HG02798 (cell line): ENCODE data around the gene ELFN2.

Experiments used
- ATAC-seq: cut with Tn5 transposase; IDR thresholded peaks from one replicate; pipeline ENCODE4 v1.9.1; 2021; ENCODE audit warnings: mild to moderate bottlenecking; ENCODE audit not compliant: unreplicated experiment, poor library complexity

The ELFN2 gene

DNA sequence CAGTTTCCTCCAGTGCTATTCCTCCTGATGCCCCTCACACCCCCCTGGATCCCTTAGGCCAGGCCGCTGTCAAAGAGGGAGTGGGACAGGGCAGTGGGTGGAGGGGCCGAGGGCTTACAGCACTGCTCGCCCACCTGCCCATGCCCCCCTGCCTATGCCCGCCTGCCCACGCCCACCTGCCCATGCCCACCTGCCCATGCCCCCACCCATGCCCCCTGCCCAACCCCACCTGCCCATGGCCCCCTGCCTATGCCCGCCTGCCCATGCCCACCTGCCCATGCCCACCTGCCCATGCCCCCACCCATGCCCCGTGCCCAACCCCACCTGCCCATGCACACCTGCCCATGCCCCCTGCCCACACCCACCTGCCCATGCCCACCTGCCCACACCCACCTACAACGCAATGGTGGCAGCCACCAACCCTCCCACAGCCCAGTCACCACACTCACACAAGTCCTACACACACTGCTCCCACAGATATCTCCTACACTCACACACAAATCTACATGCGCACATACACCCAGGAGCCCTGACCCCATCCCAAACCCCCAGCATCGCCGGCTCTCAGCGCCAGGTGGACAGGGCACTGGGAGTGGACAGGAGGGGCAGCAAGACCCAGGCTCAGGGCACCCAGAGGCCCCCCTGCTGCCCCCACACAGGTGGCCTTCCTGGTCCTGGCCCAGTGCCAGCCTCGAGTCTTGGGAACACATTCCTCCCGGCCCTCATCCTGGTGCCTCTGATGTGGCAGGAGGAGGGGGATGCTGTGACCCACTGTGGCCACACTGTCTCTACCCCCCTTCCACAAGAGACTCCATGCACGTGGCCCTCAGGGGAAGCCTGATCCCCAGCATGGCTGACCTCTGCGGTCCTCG lies 83.2 kb downstream of the ELFN2 start:
- no peak for ATAC-seq

DNA sequence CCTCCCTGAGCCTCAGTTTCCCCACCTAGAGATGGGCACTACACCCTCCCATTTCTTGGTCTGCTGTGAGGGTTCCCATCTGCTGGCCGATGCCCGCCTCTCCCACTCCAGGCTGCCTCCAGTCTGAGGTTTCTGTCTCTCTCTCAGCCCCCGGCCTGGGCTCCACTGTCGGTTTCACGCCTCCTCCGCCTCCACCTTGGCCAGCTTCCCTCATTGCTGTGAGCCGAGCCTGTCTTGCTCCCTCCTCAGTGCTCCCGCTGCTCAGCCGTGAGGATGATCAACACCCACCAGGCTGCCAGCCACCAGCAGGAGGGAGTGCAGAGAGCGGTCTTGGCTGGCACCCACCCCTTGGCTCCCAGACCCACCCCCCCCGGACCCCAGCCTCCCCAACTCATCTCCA lies 83.9 kb downstream of the ELFN2 start:
- no peak for ATAC-seq

DNA sequence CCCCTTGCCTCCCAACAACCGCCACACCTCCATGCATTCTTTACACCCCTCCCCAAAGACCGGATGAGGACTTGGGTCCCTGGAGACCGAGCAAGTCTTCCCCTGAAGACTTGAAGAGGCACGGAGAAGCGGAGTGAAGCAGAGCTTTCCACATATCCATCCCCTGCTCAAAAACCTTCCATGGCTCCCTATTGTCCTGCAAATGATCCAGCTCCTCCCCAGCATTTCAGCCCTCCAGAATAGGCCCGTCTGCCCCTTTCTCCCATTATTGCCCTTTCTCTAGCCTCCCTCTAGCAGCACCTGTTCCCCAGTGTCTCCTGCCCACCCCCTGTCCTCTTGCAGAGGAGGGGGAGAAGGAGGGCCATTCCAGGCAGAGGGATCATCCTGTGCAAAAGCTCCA lies 85.2 kb downstream of the ELFN2 start:
- ATAC-seq: no peak

DNA sequence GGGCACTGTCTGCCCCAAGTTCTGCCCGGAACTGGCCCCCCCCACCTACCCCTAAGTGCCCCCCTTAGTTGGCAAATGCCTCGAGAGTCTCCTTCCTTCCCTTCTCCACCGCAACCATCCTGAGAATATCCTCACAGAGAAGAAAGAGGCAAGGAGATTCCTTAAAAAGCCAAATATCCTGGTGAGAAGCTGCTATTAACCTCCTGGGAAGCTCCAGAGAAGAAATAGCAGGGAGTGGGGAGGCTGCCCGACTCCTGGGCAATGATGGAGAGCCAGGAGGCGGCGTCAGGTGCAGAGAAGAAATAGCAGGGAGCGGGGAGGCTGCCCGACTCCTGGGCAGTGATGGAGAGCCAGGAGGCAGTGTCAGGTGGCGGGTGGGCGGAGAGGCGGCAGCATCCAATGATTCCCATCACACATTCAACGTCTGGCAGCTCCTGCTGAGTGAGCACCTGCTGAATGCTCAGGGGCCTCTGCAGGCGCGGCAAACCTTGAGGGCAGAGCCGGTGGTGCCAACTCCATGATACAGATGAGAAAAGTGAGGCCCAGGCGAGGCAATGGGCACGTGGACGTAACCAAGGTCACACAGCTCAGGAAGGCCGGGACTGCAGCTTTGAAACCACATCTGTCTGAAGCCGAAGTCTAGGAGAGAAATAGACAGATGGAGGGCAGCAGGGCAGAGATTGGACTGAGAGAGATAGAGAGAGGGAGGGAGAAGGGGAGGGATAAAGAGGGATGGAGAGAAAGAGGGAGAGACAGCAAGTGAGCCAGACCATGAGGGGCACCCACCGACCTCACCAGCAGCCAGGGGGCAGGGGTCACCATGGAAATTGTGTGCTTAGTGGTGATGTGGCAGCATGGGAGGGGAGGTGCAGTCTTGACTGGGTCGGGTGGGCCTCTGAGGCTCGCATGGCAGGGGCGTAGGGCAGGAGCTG lies 86.7 kb downstream of the ELFN2 start:
- ATAC-seq: no peak

DNA sequence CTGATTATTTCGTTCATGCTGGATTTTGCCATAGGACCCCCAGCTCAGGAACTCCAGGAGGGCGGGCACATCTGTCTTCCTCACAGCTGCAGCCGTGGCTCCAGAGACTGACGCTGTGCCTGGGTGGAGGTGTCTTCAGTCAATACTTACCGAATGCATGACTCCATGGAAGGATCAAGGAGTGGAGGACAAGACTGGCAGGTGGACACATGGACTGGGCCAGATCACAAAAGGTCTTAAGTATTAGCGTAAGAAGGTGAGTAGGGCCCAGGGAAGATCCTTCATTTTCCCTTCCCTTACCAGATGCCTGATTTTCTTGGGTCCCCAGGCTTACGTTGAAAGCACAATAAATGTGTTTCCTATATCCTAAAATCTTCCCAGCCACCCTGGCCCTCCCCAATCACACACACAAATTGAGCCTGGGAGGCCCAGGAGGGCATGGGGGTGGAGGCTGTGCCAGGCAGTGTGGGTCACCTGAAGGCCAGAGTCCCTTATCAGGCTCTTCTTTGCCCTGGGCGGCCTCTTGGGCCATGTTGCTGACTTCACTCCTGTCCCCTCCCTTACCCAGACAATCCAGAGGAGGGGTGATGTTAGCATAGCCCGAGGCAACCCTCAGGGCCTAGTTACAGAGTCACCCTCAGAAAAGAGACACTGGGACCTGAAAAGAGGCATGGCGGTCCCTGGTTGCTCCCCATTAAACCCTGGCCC lies 88.6 kb downstream of the ELFN2 start:
- no peak for ATAC-seq

DNA sequence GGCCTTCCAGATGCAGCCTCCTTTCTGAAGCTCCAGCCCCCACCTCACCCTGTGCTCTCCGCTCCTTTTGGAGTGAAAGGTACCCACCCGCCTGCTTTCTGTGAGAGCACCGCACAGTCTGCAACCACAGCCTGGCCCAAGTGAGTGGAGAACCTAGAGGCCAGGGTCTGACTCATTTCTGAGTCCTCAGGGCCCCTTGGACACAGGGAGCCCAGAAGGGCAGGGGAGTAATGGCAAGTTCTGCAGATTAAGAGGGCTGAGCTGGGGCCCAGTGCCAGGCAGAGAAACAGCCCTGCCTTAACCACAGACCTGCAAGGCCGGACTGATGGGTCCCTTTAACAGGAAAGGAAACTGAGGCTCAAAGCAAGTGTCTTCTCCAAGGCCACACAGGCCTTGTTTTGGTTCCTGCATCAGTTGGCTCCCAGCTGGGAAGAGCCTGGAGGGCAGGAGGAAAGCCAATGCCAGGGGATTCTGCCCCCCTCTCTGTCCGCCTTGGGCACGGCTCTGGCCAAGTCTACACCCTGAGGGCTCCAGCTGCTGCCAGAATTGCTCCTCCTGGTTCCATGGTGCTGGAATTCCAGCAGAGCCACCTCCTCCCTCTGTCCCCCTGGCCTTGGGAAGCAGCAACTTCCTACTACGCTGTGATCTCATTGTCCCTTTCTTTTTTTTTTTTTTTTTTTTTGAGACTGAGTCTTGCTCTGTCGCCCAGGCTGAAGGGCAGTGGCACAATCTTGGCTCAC lies 89.9 kb downstream of the ELFN2 start:
- ATAC-seq: no peak

DNA sequence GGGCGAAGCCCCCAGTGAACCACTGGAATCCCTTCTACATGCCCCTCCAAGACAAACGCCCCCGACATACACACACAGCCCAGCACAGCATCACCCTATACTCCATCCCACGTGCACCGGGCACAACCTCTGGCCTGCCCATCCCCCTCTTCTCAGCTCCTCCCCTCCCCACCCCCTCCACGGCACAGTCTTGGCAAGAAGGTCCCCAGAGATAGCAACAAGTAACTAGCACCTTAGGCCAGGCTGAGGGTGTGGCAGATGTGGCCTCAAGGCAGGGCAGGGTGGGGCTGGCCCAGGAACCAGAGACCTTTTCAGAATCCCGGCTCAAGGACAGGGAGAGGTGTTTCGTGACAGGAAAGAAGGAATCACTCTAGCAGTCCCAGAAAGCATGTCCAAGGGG lies 90.7 kb downstream of the ELFN2 start:
- ATAC-seq: no peak

DNA sequence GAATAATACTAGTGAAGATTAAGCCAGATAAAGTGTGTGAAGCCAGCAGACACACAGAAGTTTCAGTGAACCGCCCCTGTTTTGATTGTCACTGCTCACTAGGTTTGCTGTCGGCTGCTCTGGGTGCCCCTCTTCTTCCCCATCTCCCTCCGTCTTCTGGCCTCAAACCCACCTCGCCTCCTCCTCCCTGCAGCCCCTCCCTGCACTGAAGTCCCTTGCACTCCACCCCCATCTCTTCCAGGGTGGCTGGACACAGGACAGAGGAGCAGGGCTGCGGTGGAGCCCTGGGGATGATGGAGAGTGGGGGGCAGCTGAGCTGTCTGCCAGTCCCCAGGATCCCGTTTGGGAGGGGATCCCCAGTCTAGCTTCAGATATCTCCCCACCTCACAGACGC lies 91.5 kb downstream of the ELFN2 start:
- no peak for ATAC-seq

DNA sequence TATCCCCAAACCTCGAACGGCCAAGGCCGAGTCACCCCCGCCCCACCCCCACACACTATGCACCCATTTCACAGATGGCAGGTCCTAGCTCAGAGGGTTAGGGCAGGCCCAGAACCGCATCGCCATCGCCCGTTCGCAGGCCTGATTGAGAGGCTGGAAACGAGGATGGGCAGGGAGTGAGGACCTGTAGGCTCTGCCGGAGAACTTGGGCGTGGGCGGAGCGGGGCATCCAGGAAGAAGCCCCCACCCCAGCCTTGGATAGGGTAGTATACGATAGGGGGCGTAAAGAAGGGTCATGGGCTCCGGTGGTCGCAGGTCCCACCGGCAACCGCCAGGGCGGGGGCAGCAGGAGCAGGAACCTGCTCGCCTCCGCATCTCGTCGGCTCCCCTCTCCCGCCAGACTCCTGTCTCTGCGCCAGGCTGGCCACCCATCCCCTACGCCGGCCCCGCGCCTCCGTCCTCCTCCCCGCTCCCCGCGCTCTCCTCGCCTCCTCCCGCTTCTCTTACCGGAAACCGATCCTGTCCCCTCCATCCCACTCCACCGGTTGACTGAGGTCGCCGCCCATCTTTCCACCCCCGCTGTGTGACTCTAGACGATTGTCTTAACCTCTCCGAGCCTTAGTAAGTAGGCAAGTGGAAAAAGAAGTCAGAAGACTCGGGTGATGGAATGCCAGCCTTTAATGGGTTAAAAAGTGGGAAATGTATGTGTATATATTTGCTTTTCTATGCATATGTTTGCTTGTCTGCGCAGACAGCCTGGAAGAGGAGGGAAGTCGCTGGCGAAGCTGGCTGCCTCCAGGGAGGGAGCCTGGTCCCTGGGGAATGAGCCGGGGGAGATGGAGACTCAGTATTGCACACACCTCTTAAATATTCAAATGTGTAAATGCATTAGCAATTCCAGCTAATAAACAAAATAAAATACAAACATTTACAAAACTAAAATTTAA lies 92.1 kb downstream of the ELFN2 start:
- ATAC-seq: no peak

DNA sequence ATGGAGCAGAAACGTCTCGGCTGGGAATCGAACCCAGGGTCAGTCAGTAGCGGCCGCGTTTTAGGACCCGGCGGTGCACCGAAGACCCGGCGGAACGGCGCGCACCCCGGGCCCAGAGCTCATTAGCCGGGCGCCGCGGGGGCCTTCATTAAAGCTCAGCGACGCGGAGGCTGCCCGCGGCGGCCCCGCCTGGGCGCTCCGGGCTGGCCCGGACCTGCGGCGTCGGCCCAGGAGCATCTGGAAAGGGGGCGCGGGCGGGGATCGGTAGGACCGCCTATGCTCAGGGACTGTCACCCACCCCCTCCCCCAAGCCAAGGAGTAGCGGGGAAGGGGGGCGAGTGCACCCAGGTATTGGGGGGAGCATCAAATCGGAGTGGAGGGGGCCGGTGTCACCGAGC lies 92.8 kb downstream of the ELFN2 start:
- no peak for ATAC-seq

DNA sequence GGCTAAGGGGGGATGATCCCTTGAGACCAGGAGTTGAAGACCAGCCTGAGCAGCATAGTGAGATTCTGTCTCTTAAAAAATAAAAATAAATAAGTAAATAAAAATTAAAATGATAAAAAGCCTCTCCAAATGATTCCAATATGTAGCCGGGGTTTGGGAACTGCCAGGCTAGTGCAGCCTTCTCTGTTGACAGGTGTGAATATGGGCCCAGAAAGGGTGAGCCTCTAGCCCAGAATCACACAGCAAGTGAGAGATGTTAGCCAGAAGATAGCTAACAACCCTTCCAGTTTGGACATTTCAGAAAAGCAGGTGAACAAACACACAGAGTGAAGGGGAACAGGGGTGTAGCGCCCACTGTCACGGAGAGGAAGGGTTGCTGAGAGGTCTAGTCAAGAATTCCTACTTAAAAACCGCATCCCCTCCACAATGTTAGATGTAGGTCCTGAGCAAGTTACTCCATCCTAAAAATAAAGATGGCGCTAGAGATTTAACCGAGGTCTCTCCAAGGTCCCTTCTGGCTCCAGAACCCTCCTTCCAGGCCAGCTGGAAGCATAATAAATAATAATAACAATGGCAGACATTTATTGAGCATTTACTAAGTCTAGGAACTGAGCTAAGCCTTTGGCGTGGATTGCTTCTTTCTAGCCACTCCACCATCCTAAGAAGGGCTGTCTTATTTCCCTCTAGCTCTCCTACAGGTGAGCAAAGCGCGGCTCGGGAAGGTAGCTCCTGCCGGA lies 93.4 kb downstream of the ELFN2 start:
- ATAC-seq: no peak

DNA sequence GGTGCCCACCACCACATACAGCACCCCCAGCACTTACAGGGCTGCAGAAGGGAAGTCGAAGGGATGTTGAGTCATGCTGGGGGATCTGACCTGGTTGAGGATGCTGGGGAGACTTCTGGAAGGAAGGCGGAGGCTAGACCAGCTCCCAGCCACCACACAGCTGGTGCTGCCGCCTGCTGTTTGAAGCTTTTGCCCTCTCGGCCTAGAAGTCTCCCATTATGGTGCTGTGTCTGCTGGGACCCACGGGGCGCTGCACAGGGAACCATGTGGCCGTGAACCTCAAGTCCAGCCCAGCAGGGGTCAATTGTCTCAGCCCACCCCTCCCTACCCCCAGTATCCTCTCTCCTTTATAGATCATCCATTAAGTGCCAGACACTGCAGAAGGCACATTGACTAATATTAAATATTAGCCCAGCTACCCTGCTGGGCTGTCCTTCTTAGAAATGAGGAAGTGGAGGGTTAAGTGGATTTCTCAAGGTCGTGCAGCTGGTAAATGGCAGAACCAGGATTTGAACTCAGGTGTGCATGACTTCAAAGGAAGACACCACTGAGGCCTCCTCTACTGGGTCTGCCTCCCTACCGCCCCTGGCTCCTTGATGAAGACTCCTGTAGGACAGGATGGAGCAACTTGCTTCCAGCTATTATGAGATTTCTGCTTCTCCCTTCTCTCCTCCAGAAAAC lies 95.3 kb downstream of the ELFN2 start:
- ATAC-seq: no peak

DNA sequence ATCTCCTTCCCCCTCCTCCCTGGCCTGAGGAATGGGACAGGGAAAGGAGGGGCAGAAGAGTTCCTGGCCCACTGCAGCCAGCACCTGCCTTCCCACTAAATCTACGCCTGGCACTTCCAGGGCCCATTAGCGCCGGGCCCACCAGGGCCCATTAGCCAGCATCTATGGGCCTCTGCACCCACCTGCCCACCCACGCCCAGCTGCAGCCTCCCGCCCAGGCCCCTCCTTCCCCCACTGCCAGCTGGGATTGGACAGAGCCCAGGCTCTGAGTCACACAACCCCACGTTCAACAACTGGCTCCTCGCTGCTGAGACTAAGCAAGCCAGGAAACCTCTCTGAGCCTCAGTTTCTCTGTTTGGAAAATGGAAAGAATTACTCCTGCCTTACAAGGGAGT lies 96.2 kb downstream of the ELFN2 start:
- no peak for ATAC-seq

DNA sequence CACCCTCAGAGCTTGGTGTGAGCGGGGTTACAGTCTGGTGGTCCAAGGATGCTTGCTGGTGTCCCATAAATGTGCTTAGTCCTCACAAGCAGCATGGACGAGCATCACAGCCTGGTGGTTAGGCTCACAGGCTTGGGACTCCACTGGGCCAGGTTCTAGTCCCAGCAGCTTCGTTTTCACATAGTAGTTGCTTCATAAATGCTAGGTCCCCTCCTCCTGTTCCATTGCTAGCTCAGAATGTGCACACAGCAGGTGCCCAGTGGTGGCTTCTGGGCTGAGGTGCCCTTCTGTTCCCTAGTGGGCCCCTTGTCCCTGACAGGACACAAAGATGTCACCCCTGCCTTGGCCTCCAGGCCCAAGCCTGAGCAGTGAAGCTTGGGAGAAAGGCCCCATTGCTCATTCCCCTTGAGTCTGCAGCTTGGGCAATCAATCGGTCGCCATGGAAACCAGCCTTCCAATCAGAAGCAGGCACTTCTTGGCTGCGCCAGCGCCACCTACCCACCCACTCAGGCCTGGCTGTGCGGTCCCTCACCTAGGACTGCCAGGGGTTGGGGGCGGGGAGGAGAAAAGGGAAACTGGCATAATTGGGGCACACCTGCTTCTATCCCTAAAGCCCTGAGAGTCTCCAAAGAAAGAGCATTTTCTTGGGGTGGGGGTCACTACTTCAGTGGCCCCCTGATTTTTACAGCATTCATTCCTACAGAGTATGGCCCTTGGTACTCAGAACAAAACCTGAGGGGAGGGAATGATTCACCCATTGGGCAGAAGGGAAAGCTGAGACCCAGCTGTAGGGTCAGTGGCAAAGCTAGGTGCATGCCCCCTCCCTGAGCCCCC lies 96.9 kb downstream of the ELFN2 start:
- no peak for ATAC-seq

DNA sequence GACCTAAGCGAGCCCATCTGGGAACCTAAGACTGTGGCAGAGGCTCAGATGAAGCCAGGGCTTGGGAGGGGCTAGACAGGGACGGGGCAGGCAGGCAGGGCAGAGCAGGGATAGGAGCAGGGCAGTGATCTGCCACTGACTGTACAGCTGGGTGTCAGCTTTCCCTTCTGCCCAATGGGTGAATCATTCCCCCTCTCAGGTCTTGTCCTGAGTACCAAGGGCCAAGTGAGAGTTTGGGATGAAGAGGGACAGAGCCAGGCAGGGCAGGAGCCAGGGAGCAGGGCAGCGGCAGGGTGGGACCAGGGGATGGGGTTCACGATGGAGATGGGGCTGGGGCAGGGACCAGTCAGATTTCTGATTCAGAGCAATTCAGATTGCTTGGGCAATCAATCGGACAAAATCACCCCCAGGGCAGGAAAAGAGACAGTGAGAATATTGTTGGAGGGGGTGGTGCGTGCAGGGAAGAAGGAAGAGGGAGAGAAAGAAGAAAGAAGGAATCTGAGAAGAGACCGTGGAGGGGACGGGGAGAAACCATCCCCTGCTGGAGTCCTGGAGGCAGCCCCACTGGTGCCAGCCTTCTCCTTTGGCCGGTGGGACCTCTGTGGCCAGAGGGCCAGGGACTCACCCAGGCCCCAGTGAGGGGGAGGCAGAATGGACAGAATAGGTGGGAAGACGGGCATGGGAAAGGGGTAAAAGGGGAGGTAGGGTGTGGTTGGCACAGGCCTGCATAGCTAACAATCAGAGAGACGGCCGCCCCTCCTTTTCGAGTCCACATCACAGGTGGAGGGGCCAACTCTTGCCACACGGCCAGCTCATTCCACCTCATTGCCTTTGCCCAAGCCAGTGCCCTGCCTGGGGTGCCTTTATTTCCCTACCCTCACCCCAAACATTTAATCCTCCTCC lies 97.8 kb downstream of the ELFN2 start:
- ATAC-seq: no peak
